Endodermal cell (in vitro differentiated cells): ENCODE results near the gene MCTP1. TPM values are rescaled to one million over a fixed set of nuclear protein-coding genes. Genes with fewer than 3 reads are reported as not detected.

Experiments used
- DNase-seq: peaks from one replicate; pipeline ENCODE4 v3.0.0-alpha.2; 2017
- H3K27ac ChIP-seq: 2 replicates; pipeline ENCODE4 v1.5.1; 2013; ENCODE audit warnings: mild to moderate bottlenecking, low read depth, low read length, moderate library complexity
- H3K27me3 ChIP-seq: 2 replicates; pipeline ENCODE4 v1.6.1; 2013; ENCODE audit warnings: mild to moderate bottlenecking, low read length, moderate library complexity; ENCODE audit not compliant: insufficient read depth, control insufficient read depth, poor library complexity, severe bottlenecking
- H3K36me3 ChIP-seq: 2 replicates; pipeline ENCODE4 v1.7.0; 2013; ENCODE audit warnings: mild to moderate bottlenecking, low read length, moderate library complexity; ENCODE audit not compliant: control insufficient read depth, insufficient read depth
- H3K4me1 ChIP-seq: one replicate; pipeline ENCODE4 v1.7.0; 2013; ENCODE audit warnings: low read length; ENCODE audit not compliant: control insufficient read depth, insufficient read depth
- H3K4me3 ChIP-seq: 2 replicates; pipeline ENCODE4 v1.5.1; 2013; ENCODE audit warnings: mild to moderate bottlenecking, low read length, moderate library complexity
- H3K9ac ChIP-seq: 2 replicates; pipeline ENCODE4 v1.6.1; 2013; ENCODE audit warnings: mild to moderate bottlenecking, low read length, moderate library complexity; ENCODE audit not compliant: poor library complexity, severe bottlenecking; ENCODE audit errors: extremely low read depth
- H3K9me3 ChIP-seq: 2 replicates; pipeline ENCODE4 v1.6.1; 2013; ENCODE audit warnings: mild to moderate bottlenecking, low read length, moderate library complexity; ENCODE audit not compliant: control insufficient read depth
- H3K27ac Mint-ChIP-seq: 2 replicates; pipeline ENCODE4 v1.8.0; 2020; ENCODE audit warnings: mixed read lengths
- H3K27me3 Mint-ChIP-seq: 2 replicates; pipeline ENCODE4 v1.8.0; 2021; ENCODE audit warnings: mild to moderate bottlenecking, mixed read lengths; ENCODE audit not compliant: insufficient read depth
- H3K36me3 Mint-ChIP-seq: 2 replicates; pipeline ENCODE4 v1.8.0; 2020; ENCODE audit warnings: low read depth, mixed read lengths
- H3K4me1 Mint-ChIP-seq: 2 replicates; pipeline ENCODE4 v1.8.0; 2020; ENCODE audit warnings: mixed read lengths
- H3K4me3 Mint-ChIP-seq: 2 replicates; pipeline ENCODE4 v1.8.0; 2020; ENCODE audit warnings: mild to moderate bottlenecking, moderate library complexity, mixed read lengths
- H3K9me3 Mint-ChIP-seq: 2 replicates; pipeline ENCODE4 v1.8.0; 2020; ENCODE audit warnings: mild to moderate bottlenecking, mixed read lengths
- whole genome bisulfite sequencing, 2 experiments: methylation state at CpG; one replicate each; pipeline versions ENCODE4 v1.1.5 to v1.1.7; 2013; ENCODE audit warnings: missing lambda C conversion rate in 2 of 2, mixed read lengths in 1 of 2; ENCODE audit not compliant: insufficient coverage in 1 of 2, insufficient read length in 1 of 2; 5-methylcytosine and 5-hydroxymethylcytosine counted together
- total RNA-seq, 2 donors: library from RNA; stranded (reverse); fragmentation: NEBNext Ultra II Directional in 1 of 2; extraction: Animal tissue kit (Norgen Biotek cat#: 25700) in 1 of 2; gene quantifications; 2 replicates in 1 of 2; 3 replicates in 1 of 2; pipeline ENCODE4 v1.2.1, GENCODE V29; 2021
- TF ChIP-seq, protein P1 (sequence below): fragments of 200-600 bp; sonication (generic); conservative IDR thresholded peaks from 2 replicates; pipeline ENCODE4 v1.5.0; 2021; ENCODE audit warnings: antibody characterized with exemption, mild to moderate bottlenecking

MCTP1 gene
- total RNA-seq, 2 donors from 2014 or later: 0.71 to 3.7 TPM

DNA sequence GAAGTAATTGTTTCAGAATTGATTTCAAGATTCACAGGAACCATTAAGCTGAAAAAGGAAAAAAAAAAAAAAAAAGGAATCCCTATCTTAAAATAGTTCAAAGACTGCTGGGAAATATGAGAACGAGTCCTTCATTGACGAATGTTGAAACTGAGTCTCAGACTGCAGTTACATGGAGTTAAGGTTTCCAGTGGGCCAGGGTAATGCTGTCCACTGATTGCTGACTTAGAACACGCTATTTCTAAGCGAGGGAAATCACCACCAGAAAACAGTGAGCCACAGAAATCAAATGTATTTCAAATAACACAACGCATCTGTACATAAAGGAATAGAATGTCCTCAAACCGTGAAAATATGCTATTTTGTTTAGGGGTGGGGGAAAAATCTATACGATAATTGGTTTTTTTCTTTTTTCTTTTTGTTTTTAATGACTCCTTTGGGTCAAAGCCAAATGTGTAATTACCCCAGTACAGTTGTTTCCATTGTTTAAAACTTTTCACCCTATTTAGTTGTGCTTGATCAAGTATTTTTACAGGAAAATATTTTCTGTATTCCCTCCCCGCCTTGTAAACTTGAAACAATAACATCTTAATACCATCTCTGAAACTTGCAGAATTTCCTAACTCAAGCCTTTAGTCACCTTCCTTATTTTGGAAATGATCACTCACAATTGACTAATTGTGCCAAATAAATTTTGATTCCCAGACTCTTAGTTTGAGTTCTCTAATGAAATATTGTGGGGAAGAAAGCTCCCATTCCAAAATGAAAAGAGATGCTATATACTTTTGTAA lies 208.3 kb downstream of the MCTP1 start:
- no peaks in the 10 kb centered on the region for H3K9me3 Mint-ChIP-seq
- H3K4me1 Mint-ChIP-seq: peaks cover 1% of the 10 kb centered on the region
- H3K36me3 ChIP-seq: no peaks in the 10 kb centered on the region
- H3K27ac ChIP-seq: no peak overlapping the region
- H3K27ac Mint-ChIP-seq: no peak overlapping the region
- 91 to 92% methylated on average over 5 to 8 of the region's 8 CpGs for WGBS, 2 experiments
- no peak overlapping the region for H3K4me3 Mint-ChIP-seq
- no peak for DNase-seq
- no peak overlapping the region for H3K4me3 ChIP-seq
- no peaks in the 10 kb centered on the region for H3K4me1 ChIP-seq
- H3K36me3 Mint-ChIP-seq: no peaks in the 10 kb centered on the region
- H3K27me3 ChIP-seq: no peaks in the 10 kb centered on the region
- no peaks in the 10 kb centered on the region for H3K27me3 Mint-ChIP-seq
- no peak overlapping the region for H3K9ac ChIP-seq
- TF ChIP-seq, protein P1, sequence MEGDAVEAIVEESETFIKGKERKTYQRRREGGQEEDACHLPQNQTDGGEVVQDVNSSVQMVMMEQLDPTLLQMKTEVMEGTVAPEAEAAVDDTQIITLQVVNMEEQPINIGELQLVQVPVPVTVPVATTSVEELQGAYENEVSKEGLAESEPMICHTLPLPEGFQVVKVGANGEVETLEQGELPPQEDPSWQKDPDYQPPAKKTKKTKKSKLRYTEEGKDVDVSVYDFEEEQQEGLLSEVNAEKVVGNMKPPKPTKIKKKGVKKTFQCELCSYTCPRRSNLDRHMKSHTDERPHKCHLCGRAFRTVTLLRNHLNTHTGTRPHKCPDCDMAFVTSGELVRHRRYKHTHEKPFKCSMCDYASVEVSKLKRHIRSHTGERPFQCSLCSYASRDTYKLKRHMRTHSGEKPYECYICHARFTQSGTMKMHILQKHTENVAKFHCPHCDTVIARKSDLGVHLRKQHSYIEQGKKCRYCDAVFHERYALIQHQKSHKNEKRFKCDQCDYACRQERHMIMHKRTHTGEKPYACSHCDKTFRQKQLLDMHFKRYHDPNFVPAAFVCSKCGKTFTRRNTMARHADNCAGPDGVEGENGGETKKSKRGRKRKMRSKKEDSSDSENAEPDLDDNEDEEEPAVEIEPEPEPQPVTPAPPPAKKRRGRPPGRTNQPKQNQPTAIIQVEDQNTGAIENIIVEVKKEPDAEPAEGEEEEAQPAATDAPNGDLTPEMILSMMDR: no peak
- H3K9me3 ChIP-seq: no peaks in the 10 kb centered on the region

DNA sequence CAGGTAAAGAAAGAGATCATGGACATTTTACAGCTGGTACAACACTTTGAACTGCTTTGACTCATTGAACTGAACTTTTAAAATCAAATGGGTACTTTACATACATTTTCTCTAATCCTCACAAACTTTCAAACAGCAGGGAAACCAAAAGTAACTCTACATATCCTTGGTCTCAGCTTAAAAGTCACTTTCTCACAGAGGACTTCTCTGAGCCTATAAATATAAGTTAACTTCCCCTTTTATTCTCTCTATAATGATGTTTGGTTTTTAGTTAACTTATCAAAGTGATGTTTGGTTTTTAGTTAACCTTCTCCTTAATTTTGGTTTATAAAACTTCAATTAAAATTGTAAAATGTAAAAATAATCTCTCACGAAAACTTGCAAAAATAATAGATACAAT lies 209.8 kb downstream of the MCTP1 start:
- H3K4me1 Mint-ChIP-seq: no peaks in the 10 kb centered on the region
- H3K27me3 Mint-ChIP-seq: no peaks in the 10 kb centered on the region
- TF ChIP-seq, protein P1: no peak
- Histone ChIP-seq H3K4me3 (no peak overlapping the region), H3K9ac (no peak overlapping the region), H3K4me1 (no peaks in the 10 kb centered on the region), H3K27me3 (no peaks in the 10 kb centered on the region), H3K27ac (no peak overlapping the region), H3K36me3 (no peaks in the 10 kb centered on the region), H3K9me3 (no peaks in the 10 kb centered on the region)
- no peak overlapping the region for H3K4me3 Mint-ChIP-seq
- H3K36me3 Mint-ChIP-seq: no peaks in the 10 kb centered on the region
- no peak for DNase-seq
- WGBS, 2 experiments: 80% methylated on average over 1 of the region's 1 CpG; no CpG with 5 or more reads in 1 of the 2 experiments
- H3K9me3 Mint-ChIP-seq: no peaks in the 10 kb centered on the region
- no peak overlapping the region for H3K27ac Mint-ChIP-seq

DNA sequence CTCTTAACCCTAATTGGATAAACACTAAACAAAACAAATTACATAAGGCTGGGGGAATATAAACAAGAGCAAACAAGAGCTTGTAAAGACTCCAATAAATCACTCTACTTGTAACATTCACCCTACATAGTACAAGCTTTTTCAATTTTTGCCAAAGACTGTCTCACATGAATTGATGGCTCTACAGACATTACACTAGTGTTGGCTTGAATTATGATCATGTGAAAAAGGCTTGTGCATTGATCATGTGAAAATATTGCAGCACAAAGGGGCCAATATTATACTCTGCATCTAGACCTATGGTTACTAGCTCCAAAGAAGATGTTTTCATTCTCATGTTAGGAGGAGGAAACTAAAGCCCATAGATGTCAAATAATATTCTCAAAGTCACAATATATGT lies 212.6 kb downstream of the MCTP1 start:
- Histone ChIP-seq H3K27me3 (no peaks in the 10 kb centered on the region), H3K9ac (no peak overlapping the region), H3K27ac (no peak overlapping the region), H3K4me1 (no peaks in the 10 kb centered on the region), H3K36me3 (no peaks in the 10 kb centered on the region), H3K4me3 (no peak overlapping the region), H3K9me3 (no peaks in the 10 kb centered on the region)
- Mint-ChIP-seq H3K4me3 (no peak overlapping the region), H3K27me3 (no peaks in the 10 kb centered on the region), H3K36me3 (no peaks in the 10 kb centered on the region), H3K4me1 (no peaks in the 10 kb centered on the region), H3K27ac (no peak overlapping the region), H3K9me3 (no peaks in the 10 kb centered on the region)
- no peak for DNase-seq
- TF ChIP-seq, protein P1: no peak
